ENCODE measurements around the gene IL17B.

- TF ChIP-seq ZNF7 (CRISPR knock-in tag; IDR thresholded peaks at IDR 0.05) (no peak), ZNF207 (IDR thresholded peaks at IDR 0.05; ENCODE audit: borderline replicate concordance) (no peak), ZNF510 (CRISPR knock-in tag; IDR thresholded peaks at IDR 0.05; ENCODE audit: low read depth) (no peak), MTF1 (CRISPR knock-in tag; IDR thresholded peaks at IDR 0.05) (no peak)
Measured at GRCh38 chr5:149338364-149338763, 40.7 kb downstream of the IL17B start.
